ENCODE data around the gene PLXND1.

Gene PLXND1

GRCh38 chr3:129582799-129583198 lies 23.7 kb downstream of the PLXND1 start:
- no peak for DNase-seq

DNA sequence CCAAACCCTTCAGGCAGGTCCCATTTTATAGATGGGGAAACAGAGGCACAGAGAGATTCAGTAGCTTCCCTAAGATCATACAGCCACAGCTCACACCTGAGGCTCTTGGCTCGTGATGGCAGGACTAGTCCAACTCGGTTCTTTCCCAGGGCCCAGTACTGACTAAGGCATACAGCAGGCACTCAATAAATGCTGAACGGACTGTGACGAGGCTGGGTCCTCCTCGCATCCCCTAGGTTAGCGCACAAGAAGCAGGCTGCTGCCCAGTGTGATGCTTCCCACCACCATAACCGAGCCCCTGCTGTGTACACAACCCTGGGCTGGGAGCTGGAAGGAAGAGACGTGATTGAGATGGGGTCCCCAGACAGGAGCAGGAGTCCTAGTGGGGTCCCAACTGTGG lies 24.9 kb downstream of the PLXND1 start:
- DNase-seq, result no peak

GRCh38 chr3:129579991-129580390 lies 26.5 kb downstream of the PLXND1 start:
- no peak for DNase-seq

DNA sequence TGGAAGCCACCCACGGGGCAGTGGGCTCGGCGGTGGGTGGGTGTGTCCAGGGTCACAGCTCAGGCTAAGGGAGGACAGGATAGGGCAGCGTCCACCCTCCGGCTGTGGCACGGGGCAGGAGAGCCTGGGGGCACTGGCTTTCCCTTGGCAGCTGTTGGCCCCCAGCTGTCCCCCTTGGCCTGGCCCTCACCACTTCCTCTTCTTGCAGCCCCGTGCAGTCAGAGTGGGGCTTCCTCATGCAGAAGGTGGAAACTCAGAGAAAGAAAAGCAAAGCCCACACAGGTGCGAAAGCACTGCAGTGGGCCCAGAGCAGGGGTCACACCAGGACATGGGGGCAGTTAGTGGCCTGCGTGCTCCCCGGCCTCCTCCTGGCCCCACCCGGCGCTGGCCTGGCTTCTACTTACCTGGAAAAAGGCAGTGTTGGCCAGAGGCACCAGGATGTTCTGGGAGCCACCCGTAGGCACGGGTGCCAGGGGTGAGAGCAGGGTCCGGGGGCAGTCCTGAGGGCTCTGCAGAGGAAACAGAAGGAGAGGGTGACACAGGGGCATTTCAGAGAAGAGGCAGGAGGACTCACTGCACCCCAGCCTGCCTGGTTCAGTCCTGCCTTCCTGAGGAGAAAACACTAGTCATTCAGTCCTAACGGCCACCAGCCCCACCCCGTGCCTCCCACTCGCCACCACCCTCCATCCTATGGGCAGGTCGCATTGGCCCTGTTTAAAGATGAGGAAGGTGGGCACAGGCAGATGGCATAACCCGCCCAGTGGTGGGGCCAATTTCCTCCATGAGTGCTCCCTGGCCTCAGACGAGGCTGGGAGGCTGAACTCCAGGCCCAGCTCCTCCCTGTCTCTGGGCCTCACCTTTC lies 28.3 kb downstream of the PLXND1 start:
- DNase-seq, result peak; percentile 19

DNA sequence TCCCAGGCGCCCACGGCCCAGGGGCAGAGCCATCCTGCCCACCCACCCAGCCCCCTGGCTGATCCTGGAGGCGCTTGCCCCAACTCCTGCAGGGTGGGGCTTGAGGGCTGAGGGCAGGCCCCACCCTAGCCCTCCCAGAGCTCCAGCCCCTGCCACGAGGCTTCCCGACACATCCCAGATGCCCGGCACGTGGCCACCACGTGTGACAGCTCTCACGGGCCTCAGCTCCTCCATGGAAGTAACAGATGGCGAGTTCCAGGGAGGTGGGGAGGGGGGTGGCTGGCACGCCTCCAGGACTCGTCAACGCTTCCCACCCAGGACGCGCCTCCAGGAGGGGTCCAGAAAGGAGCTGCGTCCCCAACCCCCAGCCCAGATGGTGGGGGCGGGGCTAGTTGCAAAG lies 29.1 kb downstream of the PLXND1 start:
- DNase-seq, result no peak

DNA sequence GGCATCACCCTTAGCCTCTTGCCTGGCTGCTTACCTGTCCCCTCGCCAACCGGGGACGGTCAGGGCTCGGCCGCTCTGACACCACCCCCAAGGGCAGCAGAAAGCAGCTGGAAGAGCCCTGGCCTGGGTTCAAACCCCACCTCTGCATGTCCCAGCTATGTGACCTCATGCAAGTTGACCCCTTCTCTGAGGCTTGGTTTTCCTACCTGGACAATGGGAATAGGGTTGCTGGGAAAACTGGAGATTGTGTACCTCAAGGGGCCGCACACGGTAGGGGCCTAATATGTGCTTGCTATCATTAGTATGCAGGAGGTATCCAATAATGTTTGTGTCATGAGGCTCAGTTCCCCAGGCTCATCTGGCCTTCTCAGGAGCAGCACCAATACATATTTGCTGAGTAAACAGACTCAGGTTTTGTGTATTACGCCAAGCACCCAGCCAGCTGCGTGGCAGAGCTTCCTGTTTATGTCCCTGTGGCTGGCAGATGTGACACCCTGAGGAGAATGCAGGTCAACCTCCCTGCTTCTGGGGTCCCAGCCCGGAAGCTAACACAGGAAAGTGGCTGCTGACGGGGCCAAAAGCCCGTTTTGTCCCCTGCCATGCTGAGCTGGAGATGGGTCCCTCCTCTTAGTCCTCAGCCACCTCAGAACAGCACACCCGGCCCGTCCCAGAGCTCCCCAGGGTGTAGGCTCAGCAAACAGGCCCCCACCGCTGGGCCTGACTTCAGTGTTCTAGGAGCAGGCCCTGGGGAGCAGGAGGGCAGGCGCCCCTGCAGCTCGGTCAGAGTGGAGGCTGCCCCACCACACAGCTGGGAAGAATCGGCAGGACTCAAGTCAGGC lies 29.7 kb downstream of the PLXND1 start:
- peak; percentile 75 for DNase-seq

DNA sequence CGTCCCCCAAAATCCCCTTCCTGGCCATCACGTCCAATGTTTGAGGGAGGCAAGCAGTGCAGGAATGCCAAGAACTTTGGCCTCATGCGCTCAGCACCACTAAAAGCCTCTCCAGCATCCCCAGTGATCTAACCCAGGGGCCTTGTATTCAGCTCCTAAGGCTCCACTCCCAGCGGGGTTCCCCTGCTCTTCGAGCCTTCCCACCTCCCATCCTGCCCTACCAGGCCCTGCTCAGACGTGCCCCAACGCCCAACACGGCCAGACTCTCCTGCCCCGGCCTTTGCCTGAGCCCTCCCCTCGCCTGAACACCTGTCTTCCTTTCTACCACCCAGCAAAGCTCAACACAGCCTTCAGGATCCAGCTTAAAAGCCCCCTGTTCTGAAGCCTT lies 30.5 kb downstream of the PLXND1 start:
- no peak for DNase-seq

- no peak for DNase-seq
Observed at GRCh38 chr3:129575233-129575996, 31.1 kb downstream of the PLXND1 start.

- no peak for DNase-seq
Observed at GRCh38 chr3:129574206-129574605, 32.3 kb downstream of the PLXND1 start.

- DNase-seq, result no peak
Observed at GRCh38 chr3:129573493-129573892, 33.0 kb downstream of the PLXND1 start.

- DNase-seq, result no peak
Observed at GRCh38 chr3:129572603-129573002, 33.9 kb downstream of the PLXND1 start.

DNA sequence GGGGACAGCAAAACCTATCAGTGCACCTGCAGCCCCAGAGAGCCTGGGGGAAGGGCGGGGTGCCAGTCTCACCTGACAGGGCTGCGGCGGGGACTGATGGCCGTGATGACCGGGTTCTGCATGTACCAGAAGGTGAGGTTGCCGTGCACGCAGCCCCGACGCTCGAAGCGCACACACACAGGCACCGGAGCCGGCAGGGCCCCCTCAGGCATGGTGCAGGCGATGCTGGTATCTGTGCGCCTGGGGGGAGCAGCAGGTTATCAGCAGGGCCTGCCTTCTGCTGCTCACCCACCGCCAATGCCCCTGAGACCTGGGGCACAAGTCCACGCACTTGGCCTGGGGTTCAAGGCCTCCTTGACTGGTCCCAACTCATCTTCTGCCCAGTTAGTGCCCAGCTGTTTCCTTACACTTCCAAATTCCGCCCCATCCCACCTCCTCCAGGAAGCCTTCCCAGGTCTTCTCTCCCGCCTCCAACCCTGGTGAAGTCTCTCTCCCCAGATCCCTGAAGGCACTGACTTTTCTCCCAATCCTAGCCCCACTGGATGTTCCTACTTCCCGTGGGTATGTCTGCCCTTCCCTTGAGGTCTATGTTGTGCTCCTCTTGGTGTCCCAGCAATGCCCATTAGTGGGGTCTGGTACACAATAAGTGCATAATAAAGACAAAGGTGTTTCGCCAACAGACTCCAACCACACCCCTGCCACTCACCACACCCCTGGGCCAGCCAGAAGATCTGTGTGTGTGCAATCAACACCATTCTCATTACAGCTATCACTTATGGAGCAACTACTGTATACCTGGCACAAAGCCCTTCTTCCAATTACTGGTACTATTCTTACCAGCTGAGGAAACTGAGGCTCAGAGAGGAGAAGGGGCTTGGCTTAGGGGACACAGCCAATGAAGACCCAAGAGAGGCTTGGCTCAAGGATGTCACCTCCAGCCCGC lies 34.6 kb downstream of the PLXND1 start:
- no peak for DNase-seq

GRCh38 chr3:129569856-129570255 lies 36.6 kb downstream of the PLXND1 start:
- DNase-seq, result no peak

GRCh38 chr3:129567939-129568338 lies 38.5 kb downstream of the PLXND1 start:
- DNase-seq, result no peak

DNA sequence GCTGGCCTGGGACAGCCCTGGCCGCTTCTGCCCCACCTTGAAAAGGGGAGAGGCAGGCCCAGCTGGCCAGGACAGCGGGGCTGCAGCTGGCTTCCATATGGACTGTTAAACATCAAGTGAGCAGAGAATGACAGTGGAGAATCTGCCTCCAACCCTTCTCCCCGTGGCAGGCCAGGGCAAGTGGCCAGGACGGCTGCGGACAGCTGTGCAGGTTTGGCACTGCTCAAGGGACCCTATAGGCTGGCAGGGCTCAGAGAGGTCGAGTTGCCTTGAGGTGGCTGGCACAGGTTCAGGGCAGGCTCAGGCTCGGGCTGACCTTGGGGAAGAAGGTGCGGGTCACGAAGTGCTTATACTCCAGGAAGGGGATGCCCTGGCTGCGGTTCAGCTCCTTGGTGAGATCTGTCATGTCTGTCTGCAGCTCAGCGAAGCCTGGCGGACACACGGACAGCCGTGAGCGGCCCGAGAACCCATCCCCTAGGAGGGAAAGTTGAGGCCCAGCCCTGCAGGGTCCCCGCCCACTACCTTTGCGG lies 39.2 kb downstream of the PLXND1 start:
- no peak for DNase-seq

DNA sequence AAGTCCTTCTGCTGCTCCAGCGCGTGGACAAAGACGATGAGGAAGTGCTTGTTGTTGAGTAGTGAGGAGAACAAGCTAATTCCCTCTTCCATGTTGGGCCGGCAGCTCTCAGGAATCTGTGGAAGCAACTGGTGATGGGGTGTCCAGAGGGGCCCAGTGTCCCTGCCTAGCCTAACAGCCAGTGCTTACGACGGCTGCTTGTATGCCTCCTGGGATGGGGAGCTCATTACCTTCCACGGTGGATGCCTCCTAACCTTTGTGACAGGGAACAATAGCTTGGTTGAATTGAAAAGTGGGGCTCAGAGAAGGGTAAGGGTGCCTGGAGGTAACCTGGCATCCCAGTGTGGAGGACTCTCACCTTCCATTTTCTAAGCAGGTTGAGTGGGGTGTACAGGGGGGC lies 40.6 kb downstream of the PLXND1 start:
- no peak for DNase-seq

- DNase-seq, result no peak
Observed at GRCh38 chr3:129564981-129565644, 41.4 kb downstream of the PLXND1 start.

- DNase-seq, result no peak
Observed at GRCh38 chr3:129563850-129564535, 42.5 kb downstream of the PLXND1 start.

GRCh38 chr3:129563332-129563731 lies 43.1 kb downstream of the PLXND1 start:
- no peak for DNase-seq

DNA sequence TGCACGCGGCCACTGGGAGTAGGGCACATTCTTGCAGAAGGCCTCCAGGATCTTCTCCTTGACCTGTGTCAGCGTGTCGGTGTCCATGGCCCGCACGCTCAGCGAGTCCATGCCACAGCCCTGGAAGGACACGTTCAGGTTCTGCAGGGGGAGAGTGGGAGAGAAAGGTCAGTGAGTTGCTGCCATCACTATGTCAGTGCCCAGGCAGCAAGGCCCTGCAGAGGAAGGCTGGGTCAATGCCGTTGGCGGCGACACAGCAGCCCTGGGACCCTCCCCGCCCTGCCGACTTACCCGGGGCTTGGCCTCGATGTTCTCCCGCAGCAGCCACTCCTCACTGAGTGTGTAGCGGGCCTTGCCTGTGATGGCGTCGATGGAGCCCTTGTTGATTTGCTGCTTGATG lies 43.7 kb downstream of the PLXND1 start:
- DNase-seq, result no peak
